Measurements from ENCODE around the gene MAP3K21. TPM values are rescaled to one million over a fixed set of nuclear protein-coding genes. Genes with fewer than 3 reads are reported as not detected.

The MAP3K21 gene
- polyA plus RNA-seq (3.7 and 5.1 TPM in 2 replicates), polyA minus RNA-seq (4.6 and 5.4 TPM in 2 replicates)

DNA sequence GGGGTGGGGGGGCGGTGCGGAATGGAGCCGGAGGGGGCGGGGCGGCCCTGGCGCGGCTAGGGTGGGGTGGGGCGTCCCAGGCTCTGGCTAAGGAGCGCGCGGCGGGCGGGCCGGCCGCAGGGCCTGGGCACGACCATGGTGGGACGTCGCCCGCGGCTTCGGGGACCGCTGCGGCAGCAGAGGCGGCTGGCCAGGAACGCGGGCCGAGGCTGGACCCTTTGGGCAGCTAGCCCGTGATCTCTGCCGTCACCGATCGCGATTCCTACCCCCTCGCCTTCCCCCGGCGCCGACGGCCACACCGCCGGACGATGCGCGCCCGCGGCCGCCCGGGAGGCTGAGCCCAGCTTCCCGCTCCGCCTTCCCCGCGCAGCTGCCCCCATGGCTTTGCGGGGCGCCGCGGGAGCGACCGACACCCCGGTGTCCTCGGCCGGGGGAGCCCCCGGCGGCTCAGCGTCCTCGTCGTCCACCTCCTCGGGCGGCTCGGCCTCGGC, at the start of gene MAP3K21:
TSS of gene MAP3K21 (plus strand) at position 74 of the 491 bp plus-strand sequence. CDS start at position 379, 305 bp downstream.
- TF ChIP-seq, protein P1, sequence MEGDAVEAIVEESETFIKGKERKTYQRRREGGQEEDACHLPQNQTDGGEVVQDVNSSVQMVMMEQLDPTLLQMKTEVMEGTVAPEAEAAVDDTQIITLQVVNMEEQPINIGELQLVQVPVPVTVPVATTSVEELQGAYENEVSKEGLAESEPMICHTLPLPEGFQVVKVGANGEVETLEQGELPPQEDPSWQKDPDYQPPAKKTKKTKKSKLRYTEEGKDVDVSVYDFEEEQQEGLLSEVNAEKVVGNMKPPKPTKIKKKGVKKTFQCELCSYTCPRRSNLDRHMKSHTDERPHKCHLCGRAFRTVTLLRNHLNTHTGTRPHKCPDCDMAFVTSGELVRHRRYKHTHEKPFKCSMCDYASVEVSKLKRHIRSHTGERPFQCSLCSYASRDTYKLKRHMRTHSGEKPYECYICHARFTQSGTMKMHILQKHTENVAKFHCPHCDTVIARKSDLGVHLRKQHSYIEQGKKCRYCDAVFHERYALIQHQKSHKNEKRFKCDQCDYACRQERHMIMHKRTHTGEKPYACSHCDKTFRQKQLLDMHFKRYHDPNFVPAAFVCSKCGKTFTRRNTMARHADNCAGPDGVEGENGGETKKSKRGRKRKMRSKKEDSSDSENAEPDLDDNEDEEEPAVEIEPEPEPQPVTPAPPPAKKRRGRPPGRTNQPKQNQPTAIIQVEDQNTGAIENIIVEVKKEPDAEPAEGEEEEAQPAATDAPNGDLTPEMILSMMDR (IDR thresholded peaks at IDR 0.05; ENCODE audit: poor library complexity, severe bottlenecking): no peak
- no peak for TF ChIP-seq EZH2 (IDR thresholded peaks at IDR 0.05; ENCODE audit: borderline replicate concordance, insufficient read depth, low read length, poor library complexity, severe bottlenecking)
- TF ChIP-seq, protein P2, sequence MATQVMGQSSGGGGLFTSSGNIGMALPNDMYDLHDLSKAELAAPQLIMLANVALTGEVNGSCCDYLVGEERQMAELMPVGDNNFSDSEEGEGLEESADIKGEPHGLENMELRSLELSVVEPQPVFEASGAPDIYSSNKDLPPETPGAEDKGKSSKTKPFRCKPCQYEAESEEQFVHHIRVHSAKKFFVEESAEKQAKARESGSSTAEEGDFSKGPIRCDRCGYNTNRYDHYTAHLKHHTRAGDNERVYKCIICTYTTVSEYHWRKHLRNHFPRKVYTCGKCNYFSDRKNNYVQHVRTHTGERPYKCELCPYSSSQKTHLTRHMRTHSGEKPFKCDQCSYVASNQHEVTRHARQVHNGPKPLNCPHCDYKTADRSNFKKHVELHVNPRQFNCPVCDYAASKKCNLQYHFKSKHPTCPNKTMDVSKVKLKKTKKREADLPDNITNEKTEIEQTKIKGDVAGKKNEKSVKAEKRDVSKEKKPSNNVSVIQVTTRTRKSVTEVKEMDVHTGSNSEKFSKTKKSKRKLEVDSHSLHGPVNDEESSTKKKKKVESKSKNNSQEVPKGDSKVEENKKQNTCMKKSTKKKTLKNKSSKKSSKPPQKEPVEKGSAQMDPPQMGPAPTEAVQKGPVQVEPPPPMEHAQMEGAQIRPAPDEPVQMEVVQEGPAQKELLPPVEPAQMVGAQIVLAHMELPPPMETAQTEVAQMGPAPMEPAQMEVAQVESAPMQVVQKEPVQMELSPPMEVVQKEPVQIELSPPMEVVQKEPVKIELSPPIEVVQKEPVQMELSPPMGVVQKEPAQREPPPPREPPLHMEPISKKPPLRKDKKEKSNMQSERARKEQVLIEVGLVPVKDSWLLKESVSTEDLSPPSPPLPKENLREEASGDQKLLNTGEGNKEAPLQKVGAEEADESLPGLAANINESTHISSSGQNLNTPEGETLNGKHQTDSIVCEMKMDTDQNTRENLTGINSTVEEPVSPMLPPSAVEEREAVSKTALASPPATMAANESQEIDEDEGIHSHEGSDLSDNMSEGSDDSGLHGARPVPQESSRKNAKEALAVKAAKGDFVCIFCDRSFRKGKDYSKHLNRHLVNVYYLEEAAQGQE (IDR thresholded peaks at IDR 0.05; ENCODE audit: borderline replicate concordance): no peak
- TF ChIP-seq MXI1 (conservative IDR thresholded peaks at IDR 0.05; ENCODE audit: poor library complexity, severe bottlenecking): no peak
- TF ChIP-seq POLR2AphosphoS5 (IDR thresholded peaks at IDR 0.05): no peak
- TF ChIP-seq TAF1 (IDR thresholded peaks at IDR 0.05; ENCODE audit: low read depth): no peak
- TF ChIP-seq SMC3 (conservative IDR thresholded peaks at IDR 0.05; ENCODE audit: poor library complexity): no peak
- TF ChIP-seq RAD21 (conservative IDR thresholded peaks at IDR 0.05): no peak
- TF ChIP-seq EP300 (conservative IDR thresholded peaks at IDR 0.05; ENCODE audit: poor library complexity, severe bottlenecking): no peak
- H4K20me1 ChIP-seq (ENCODE audit: insufficient read depth): no peaks in the 10 kb centered on the region
- peaks cover 30% of the 10 kb centered on the region for H3K27me3 ChIP-seq (ENCODE audit: insufficient read depth, low read depth, low read length)
- H3K9me2 ChIP-seq (ENCODE audit: insufficient read depth, low read length): no peaks in the 10 kb centered on the region
- peak within 1 kb of the TSS; percentile 64 for H3K9ac ChIP-seq (ENCODE audit: low read length)
- no peak within 1 kb of the TSS for H3K27ac ChIP-seq (ENCODE audit: low read length)
- H3K36me3 ChIP-seq (ENCODE audit: insufficient read depth, low read length): no peaks in the 10 kb centered on the region
- peak within 1 kb of the TSS; percentile 30 for H3K4me2 ChIP-seq (ENCODE audit: low read length)
- no peaks in the 10 kb centered on the region for H3F3A ChIP-seq (ENCODE audit: insufficient read depth, low read length, poor library complexity, severe bottlenecking)
- peak within 1 kb of the TSS; percentile 76 for H3K4me3 ChIP-seq (ENCODE audit: low read length)
- no peaks in the 10 kb centered on the region for H3K79me2 ChIP-seq (replicated peaks; ENCODE audit: insufficient read depth, low read length)
- no peak within 1 kb of the TSS for H2AFZ ChIP-seq (ENCODE audit: low read depth, low read length)
- H3K9me3 ChIP-seq (ENCODE audit: low read length): no peaks in the 10 kb centered on the region

DNA sequence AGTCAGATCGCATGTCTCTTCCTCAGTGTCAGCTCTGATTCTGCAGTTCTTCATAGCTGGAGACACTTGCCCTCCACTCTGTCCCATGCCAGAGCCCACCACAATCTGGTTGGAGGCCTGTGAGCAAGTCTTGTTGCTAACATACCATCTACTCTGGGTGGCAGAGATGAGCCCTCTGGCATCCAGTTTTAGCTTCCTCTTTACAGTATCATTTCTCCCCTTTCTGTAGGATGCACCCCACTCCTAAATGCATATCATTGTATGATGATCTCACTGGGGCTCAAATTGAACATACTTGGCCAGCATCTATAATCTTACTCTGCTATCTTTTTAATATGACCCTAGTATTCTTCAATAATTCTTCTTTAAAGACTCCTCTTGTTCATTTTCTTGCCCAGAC, 48.9 kb upstream of the MAP3K21 start:
- H3K27ac ChIP-seq (ENCODE audit: low read length): no peak overlapping the region
- H2AFZ ChIP-seq (ENCODE audit: low read depth, low read length): no peak overlapping the region
- H4K20me1 ChIP-seq (ENCODE audit: insufficient read depth): no peaks in the 10 kb centered on the region
- no peak overlapping the region for H3K4me3 ChIP-seq (ENCODE audit: low read length)
- no peaks in the 10 kb centered on the region for H3K27me3 ChIP-seq (ENCODE audit: insufficient read depth, low read depth, low read length)
- H3K9ac ChIP-seq (ENCODE audit: low read length): no peak overlapping the region
- no peaks in the 10 kb centered on the region for H3K79me2 ChIP-seq (replicated peaks; ENCODE audit: insufficient read depth, low read length)
- no peaks in the 10 kb centered on the region for H3K9me2 ChIP-seq (ENCODE audit: insufficient read depth, low read length)
- TF ChIP-seq RAD21 (conservative IDR thresholded peaks at IDR 0.05) (no peak), TAF1 (IDR thresholded peaks at IDR 0.05; ENCODE audit: low read depth) (no peak), POLR2AphosphoS5 (IDR thresholded peaks at IDR 0.05) (no peak), EZH2 (IDR thresholded peaks at IDR 0.05; ENCODE audit: borderline replicate concordance, insufficient read depth, low read length, poor library complexity, severe bottlenecking) (no peak), MXI1 (conservative IDR thresholded peaks at IDR 0.05; ENCODE audit: poor library complexity, severe bottlenecking) (no peak), SMC3 (conservative IDR thresholded peaks at IDR 0.05; ENCODE audit: poor library complexity) (no peak), EP300 (conservative IDR thresholded peaks at IDR 0.05; ENCODE audit: poor library complexity, severe bottlenecking) (no peak)
- TF ChIP-seq, protein P1 (IDR thresholded peaks at IDR 0.05; ENCODE audit: poor library complexity, severe bottlenecking): no peak
- TF ChIP-seq, protein P2 (IDR thresholded peaks at IDR 0.05; ENCODE audit: borderline replicate concordance): no peak
- H3F3A ChIP-seq (ENCODE audit: insufficient read depth, low read length, poor library complexity, severe bottlenecking): no peaks in the 10 kb centered on the region
- H3K36me3 ChIP-seq (ENCODE audit: insufficient read depth, low read length): no peaks in the 10 kb centered on the region
- H3K9me3 ChIP-seq (ENCODE audit: low read length): no peaks in the 10 kb centered on the region
- no peak overlapping the region for H3K4me2 ChIP-seq (ENCODE audit: low read length)

All from neural cell (in vitro differentiated cells).